Mesothelial cell of epicardium (in vitro differentiated cells): ENCODE results near the gene ALDH5A1. TPM values are rescaled to one million over a fixed set of nuclear protein-coding genes. Genes with fewer than 3 reads are reported as not detected.

Experiments
- DNase-seq, 2 experiments: peaks; one replicate each; pipeline ENCODE4 v3.0.0; 2021; ENCODE audit warnings: low spot score in 2 of 2; ENCODE audit not compliant: unreplicated experiment in 2 of 2
- H3K27ac Mint-ChIP-seq: 2 replicates; pipeline ENCODE4 v1.8.0; 2021; ENCODE audit warnings: mixed read lengths
- H3K27me3 Mint-ChIP-seq: 2 replicates; pipeline ENCODE4 v1.8.0; 2021; ENCODE audit warnings: low read depth, mixed read lengths
- H3K36me3 Mint-ChIP-seq: 2 replicates; pipeline ENCODE4 v1.8.0; 2021; ENCODE audit warnings: mixed read lengths
- H3K4me1 Mint-ChIP-seq: 2 replicates; pipeline ENCODE4 v1.8.0; 2021; ENCODE audit warnings: mixed read lengths
- H3K4me3 Mint-ChIP-seq: 2 replicates; pipeline ENCODE4 v1.8.0; 2021; ENCODE audit warnings: mild to moderate bottlenecking, moderate library complexity, mixed read lengths
- H3K9me3 Mint-ChIP-seq: 2 replicates; pipeline ENCODE4 v1.8.0; 2021; ENCODE audit warnings: mixed read lengths
- CTCF ChIP-seq: fragments of 200-600 bp; sonication (generic); IDR thresholded peaks from one replicate; pipeline ENCODE4 v1.5.0; 2021; ENCODE audit warnings: antibody characterized with exemption; ENCODE audit not compliant: unreplicated experiment
- total RNA-seq: library from RNA; stranded (reverse); gene quantifications from 3 replicates; pipeline ENCODE4 v1.2.1, GENCODE V29; 2021

The ALDH5A1 gene
- total RNA-seq, 1 donor from 2014 or later: 22.6 TPM

- no peaks in the 10 kb centered on the region for H3K36me3 Mint-ChIP-seq
- no peak for DNase-seq
- H3K9me3 Mint-ChIP-seq: no peaks in the 10 kb centered on the region
- H3K4me3 Mint-ChIP-seq: no peak overlapping the region
- H3K27me3 Mint-ChIP-seq: no peaks in the 10 kb centered on the region
- no peak overlapping the region for H3K27ac Mint-ChIP-seq
- no peak for TF ChIP-seq CTCF
- H3K4me1 Mint-ChIP-seq: peaks cover 2% of the 10 kb centered on the region
Measured at GRCh38 chr6:24486065-24486464, 8.7 kb upstream of the ALDH5A1 start.

DNA sequence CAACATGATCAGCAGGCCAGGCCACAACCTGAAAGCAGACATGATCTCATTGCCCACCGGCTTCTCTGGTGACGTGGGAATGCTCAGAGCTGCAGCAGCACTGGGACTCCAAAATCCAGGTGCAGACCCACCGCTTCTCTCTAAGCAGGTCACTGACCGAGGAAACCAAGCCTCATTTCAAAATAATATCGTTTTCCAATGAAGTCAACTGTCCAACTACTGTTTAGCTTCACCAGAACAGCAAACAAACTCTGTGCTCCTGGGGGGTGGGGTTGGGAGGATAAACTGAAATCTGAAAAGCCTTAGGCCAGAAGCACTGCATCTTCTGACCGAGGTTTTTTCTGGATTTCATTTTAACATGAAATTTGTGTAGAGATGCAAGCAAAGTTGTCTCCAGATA is 5.3 kb upstream of the ALDH5A1 start, which contains the start of gene GPLD1:
Gene GPLD1 (minus strand): TSS at position 109 of the 400 bp plus-strand sequence. CDS start 67 bp downstream, at position 42.
- H3K27me3 Mint-ChIP-seq: no peaks in the 10 kb centered on the region
- H3K4me3 Mint-ChIP-seq: no peak within 1 kb of the TSS
- no peak for TF ChIP-seq CTCF
- no peaks in the 10 kb centered on the region for H3K36me3 Mint-ChIP-seq
- no peaks in the 10 kb centered on the region for H3K9me3 Mint-ChIP-seq
- DNase-seq: no peak
- no peak within 1 kb of the TSS for H3K27ac Mint-ChIP-seq
- peaks cover 2% of the 10 kb centered on the region for H3K4me1 Mint-ChIP-seq

DNA sequence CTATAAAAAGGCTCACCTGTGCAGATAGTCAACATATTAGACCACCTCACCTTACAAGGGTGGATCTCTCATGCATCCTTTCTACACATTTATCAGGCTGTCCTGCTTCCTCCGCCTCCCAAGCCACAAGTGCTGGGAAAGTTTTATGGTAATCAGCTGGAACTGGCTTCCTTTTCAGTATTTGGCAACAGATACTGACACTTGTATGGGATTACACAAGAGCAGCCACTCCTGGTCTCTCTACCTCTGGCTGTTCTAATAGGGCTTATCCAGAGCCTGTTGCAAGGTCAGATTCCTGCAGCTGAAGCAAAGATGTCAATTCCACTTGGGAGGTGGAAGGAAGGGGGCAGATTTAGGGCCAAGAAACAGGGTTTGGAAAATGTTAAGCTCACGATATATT is 4.9 kb upstream of the ALDH5A1 start:
- TF ChIP-seq CTCF: no peak
- H3K27me3 Mint-ChIP-seq: no peaks in the 10 kb centered on the region
- H3K27ac Mint-ChIP-seq: no peak overlapping the region
- H3K4me3 Mint-ChIP-seq: no peak overlapping the region
- no peak for DNase-seq
- H3K36me3 Mint-ChIP-seq: no peaks in the 10 kb centered on the region
- H3K9me3 Mint-ChIP-seq: no peaks in the 10 kb centered on the region
- no peaks in the 10 kb centered on the region for H3K4me1 Mint-ChIP-seq

DNA sequence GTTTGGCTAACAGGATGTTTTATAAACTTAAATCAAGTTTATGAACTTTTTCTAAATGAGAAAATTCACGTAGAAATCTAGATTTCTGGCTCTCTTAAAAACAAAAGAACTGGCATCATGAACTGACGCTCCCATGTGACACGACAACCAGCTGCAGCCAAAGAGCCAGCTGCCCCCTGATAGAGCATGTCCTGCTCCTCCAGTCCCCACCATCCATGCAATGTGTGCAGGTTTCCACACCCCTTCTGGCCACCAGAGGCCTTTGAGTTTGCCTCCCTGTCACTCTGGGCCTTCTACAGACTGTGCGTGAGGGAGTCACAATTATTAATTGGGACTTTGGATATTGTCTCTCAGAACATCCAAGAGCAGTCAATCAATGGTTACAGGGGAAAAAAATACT is 3.8 kb upstream of the ALDH5A1 start:
- Mint-ChIP-seq H3K9me3 (no peaks in the 10 kb centered on the region), H3K27me3 (no peaks in the 10 kb centered on the region), H3K4me3 (no peak overlapping the region), H3K4me1 (peaks cover 4% of the 10 kb centered on the region), H3K36me3 (peaks cover under 1% of the 10 kb centered on the region), H3K27ac (no peak overlapping the region)
- DNase-seq: no peak
- no peak for TF ChIP-seq CTCF

DNA sequence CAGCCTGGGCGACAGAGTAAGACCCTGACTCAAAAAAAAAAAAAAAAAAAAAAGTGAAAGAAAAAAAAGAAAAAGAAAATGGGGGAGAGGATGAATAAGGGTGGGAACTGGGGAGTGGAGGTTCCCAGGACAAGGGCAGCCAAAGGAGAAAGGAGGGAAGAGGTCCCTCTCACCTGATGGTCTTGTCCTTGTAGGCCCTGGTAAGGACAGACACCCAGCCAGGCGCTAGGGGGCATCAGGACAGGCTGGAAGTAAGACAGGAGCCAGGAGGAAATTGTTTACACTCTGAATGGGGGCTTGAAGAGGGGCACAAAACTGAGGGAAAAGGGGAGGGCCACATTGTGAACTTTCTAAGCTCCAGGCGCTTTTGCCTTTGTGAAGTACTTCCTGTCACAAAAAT is 2.3 kb upstream of the ALDH5A1 start:
- Mint-ChIP-seq H3K4me1 (peaks cover 4% of the 10 kb centered on the region), H3K36me3 (peaks cover 13% of the 10 kb centered on the region), H3K27me3 (no peaks in the 10 kb centered on the region), H3K9me3 (peaks cover 9% of the 10 kb centered on the region), H3K27ac (no peak overlapping the region), H3K4me3 (no peak overlapping the region)
- no peak for TF ChIP-seq CTCF
- no peak for DNase-seq
